Fibroblast of peridontal ligament (primary cell): Measurements from ENCODE around the gene AKTIP.

ENCODE experiments used
- DNase-seq: peaks from one replicate; pipeline ENCODE4 v3.0.0-alpha.2; 2010; ENCODE audit errors: extremely low read depth

The AKTIP gene

GRCh38 chr16:53480394-53480793 is 22.6 kb downstream of the AKTIP start:
- DNase-seq: no peak

DNA sequence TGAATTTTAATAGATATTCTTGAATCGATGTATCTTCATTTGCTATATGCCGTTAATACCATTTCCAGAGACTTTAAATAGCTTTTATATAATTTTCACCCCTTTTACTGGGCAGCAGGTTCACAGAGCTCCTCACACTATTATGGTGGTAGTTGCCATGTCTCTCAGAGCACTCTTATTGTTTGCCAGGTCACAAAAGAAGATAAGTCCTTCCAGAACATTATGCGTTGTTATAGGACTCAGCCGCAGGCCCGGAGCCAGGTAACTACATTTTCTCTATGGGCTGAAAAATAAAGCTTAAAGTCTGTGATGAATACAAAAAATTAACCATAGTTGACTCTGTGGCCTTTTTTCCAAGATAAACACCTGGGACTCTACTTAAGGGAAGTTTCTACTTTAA is 24.0 kb downstream of the AKTIP start:
- DNase-seq: no peak

GRCh38 chr16:53476867-53477266 is 26.1 kb downstream of the AKTIP start:
- no peak for DNase-seq

GRCh38 chr16:53465606-53466280 is 37.3 kb downstream of the AKTIP start:
- peak; percentile 70 for DNase-seq

DNA sequence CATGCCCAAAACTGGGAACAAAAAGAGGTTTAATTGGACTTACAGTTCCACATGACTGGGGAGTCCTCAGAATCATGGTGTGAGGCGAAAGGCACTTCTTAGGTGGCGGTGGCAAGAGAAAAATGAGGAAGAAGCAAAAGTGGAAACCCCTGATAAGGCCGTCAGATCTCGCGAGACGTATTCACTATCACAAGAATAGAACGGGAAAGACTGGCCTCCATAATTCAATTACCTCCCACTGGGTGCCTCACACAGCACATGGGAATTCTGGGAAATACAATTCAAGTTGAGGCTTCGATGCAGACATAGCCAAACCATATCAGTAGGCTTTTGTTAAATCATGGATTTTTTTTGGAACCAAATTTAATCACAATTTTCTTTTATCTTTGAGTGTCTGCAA is 44.4 kb downstream of the AKTIP start:
- DNase-seq: no peak

DNA sequence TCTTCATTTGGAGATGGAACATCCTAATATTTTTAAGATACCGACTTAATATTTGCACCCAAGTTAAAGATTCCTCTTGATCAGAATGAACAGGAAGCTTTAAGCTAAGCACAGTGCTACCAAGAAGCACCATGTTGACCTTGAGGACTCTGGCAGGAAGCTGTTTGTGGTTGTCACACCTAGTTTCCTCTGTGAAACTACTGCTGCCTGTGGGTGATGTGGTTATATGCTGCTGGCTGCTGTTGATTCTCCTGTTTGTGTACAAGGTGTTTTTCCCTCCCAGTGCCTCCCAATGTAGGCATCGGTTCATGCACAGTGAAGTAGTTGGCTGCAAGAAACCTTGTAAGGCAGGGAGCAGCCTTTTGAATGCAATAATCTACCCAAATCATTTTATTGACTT is 45.3 kb downstream of the AKTIP start:
- DNase-seq: no peak

DNA sequence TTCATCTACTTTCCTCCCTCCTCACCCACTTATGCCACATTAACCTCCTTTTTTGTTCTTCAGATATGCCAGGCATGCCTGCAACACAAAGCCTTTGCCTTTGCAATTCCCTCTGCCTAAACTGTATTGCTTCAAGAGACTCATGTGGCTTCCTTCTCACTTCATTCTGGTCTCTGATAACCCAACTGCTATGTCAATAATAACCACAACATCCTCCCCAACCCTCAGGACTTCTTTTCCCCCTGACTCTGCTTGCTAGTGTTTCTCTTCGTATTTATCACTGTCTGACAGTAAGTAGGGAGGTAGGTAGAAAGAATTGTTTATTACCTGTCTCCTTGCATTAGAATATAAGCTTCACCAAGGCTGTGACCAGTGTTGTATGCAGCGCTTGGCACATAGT is 46.4 kb downstream of the AKTIP start:
- DNase-seq: no peak

- no peak for DNase-seq
Observed at GRCh38 chr16:53453928-53454327, 49.1 kb downstream of the AKTIP start.

DNA sequence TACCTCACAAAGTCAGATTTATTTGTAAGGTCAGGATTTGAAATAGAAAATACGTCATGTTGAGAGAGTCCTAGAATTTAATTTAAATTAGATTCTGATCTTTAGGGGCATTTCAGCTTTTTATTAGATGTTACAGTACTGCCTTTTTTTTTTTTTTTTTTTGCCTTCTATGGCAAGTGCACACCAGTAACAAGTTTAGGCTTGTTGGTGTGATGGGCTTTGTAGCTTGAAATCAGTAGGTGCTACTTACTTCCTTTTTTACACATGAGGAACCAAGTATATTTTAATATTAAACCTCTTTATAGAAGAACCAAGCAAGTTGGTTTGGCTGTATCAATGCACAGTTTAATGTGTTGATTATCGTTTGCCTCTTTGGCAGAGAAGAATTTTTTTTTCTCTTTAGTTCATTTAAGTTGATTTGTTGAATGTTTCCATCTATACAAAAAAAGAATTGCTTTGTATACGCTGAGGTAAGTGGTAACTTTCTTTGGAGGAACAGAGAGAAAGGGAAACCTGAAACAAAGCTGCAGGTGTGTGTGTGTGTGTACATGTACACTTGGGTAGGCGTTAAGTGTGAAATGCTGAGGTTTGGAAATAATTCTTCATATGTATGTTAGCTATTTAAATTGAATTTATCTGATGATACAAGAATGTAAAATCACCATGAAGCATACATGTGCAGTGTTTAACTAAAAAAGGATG is 53.0 kb downstream of the AKTIP start:
- no peak for DNase-seq

- DNase-seq: no peak
Observed at GRCh38 chr16:53446090-53446489, 56.9 kb downstream of the AKTIP start.

- DNase-seq: no peak
Observed at GRCh38 chr16:53445534-53445933, 57.5 kb downstream of the AKTIP start.
